Endothelial cell of umbilical vein (primary cell): ENCODE measurements around the gene RAB3GAP1. TPM values are rescaled to one million over a fixed set of nuclear protein-coding genes. Genes with fewer than 3 reads are reported as not detected.

ENCODE experiments used
- BruUV-seq: library from RNA; stranded (reverse); fragments of 400-500 nt; replicated peaks from 2 replicates; lab custom pipeline; 2021; lab: Mats Ljungman, UMichigan
- CTCF ChIA-PET: fragments of 300-600, 350-600 bp; sonication (Branson Sonifier 250); formaldehyde crosslinking; loops from one replicate; lab custom pipeline; 2021; ENCODE audit warnings: antibody characterized with exemption, inconsistent platforms; lab: Charles Lee
- POLR2A ChIA-PET: fragments of 300-600, 350-600 bp; sonication (Branson Sonifier 250); formaldehyde crosslinking; loops from one replicate; lab custom pipeline; 2021; ENCODE audit warnings: antibody characterized with exemption, inconsistent platforms; lab: Charles Lee
- DNase-seq: peaks from one replicate; pipeline ENCODE4 v3.0.0-alpha.2; 2011; ENCODE audit warnings: low read depth, low spot score
- FAIRE-seq: peaks from 2 replicates; lab custom pipeline; 2011; peaks lifted over from hg19 to GRCh38; lab: Jason Lieb, UNC
- H2AFZ ChIP-seq: 2 replicates; pipeline ENCODE4 v1.6.0; 2012; ENCODE audit warnings: low read depth, low read length, control low read depth, inconsistent platforms
- H3K27ac ChIP-seq: 2 replicates; pipeline ENCODE4 v1.5.1; 2011; ENCODE audit warnings: low read depth, mild to moderate bottlenecking, control low read depth, low read length, moderate library complexity; ENCODE audit not compliant: insufficient read depth
- H3K27me3 ChIP-seq, 2 experiments: 2 replicates each; pipeline versions ENCODE4 v1.6.0 to v1.6.1; 2011; ENCODE audit warnings: low read length in 2 of 2, mixed read lengths in 1 of 2; ENCODE audit not compliant: control insufficient read depth in 2 of 2, insufficient read depth in 2 of 2
- H3K36me3 ChIP-seq, 2 experiments: 2 replicates in 1 of 2; 3 replicates in 1 of 2; pipeline ENCODE4 v1.5.1; 2011; ENCODE audit warnings: low read length in 2 of 2, mild to moderate bottlenecking in 1 of 2, moderate library complexity in 1 of 2; ENCODE audit not compliant: control insufficient read depth in 2 of 2, insufficient read depth in 2 of 2; ENCODE audit errors: extremely low read depth in 1 of 2
- H3K4me1 ChIP-seq: 3 replicates; pipeline ENCODE4 v1.5.1; 2011; ENCODE audit warnings: mild to moderate bottlenecking, low read length; ENCODE audit not compliant: control insufficient read depth, insufficient read depth; ENCODE audit errors: extremely low read depth
- H3K4me2 ChIP-seq: 2 replicates; pipeline ENCODE4 v1.6.1; 2011; ENCODE audit warnings: low read length, control low read depth, mixed read lengths; ENCODE audit not compliant: insufficient read depth
- H3K4me3 ChIP-seq, 3 experiments: fragments of 200-600 bp in 1 of 3; sonication (generic), shearing (Covaris generic) in 1 of 3; replicated peaks in 1 of 3; 2 replicates each; pipeline ENCODE4 v1.5.1; 2011 to 2016; ENCODE audit warnings: control low read depth in 3 of 3, low read length in 3 of 3, mild to moderate bottlenecking in 2 of 3, inconsistent platforms in 1 of 3, low read depth in 1 of 3, moderate library complexity in 1 of 3; ENCODE audit not compliant: insufficient read depth in 1 of 3
- H3K79me2 ChIP-seq: 2 replicates; pipeline ENCODE4 v1.6.0; 2012; ENCODE audit warnings: low read length, inconsistent platforms; ENCODE audit not compliant: control insufficient read depth, insufficient read depth
- H3K9ac ChIP-seq: replicated peaks from 2 replicates; pipeline ENCODE3; 2011; ENCODE audit warnings: low read length, control low read depth; ENCODE audit not compliant: insufficient read depth; ENCODE audit errors: extremely low read depth
- H3K9me1 ChIP-seq: replicated peaks from 3 replicates; pipeline ENCODE4 v1.6.0; 2011; ENCODE audit warnings: mild to moderate bottlenecking, low read length; ENCODE audit not compliant: control insufficient read depth, insufficient read depth; ENCODE audit errors: extremely low read depth
- H3K9me3 ChIP-seq: replicated peaks from 2 replicates; pipeline ENCODE4 v1.5.1; 2012; ENCODE audit warnings: low read length, inconsistent platforms; ENCODE audit not compliant: control insufficient read depth, insufficient read depth
- H4K20me1 ChIP-seq: replicated peaks from 2 replicates; pipeline ENCODE3; 2011; ENCODE audit warnings: mild to moderate bottlenecking, low read length; ENCODE audit not compliant: control insufficient read depth, insufficient read depth; ENCODE audit errors: extremely low read depth
- EZH2 ChIP-seq: IDR thresholded peaks from 2 replicates; pipeline ENCODE4 v1.6.1; 2012; ENCODE audit warnings: borderline replicate concordance, low read depth, mild to moderate bottlenecking, moderate library complexity, low read length, inconsistent platforms; ENCODE audit not compliant: severe bottlenecking
- FOS ChIP-seq: IDR thresholded peaks from 2 replicates; pipeline ENCODE4 v1.6.1; 2011; ENCODE audit warnings: mild to moderate bottlenecking, low read length, moderate library complexity, borderline replicate concordance; ENCODE audit not compliant: insufficient read depth
- GATA2 ChIP-seq: IDR thresholded peaks from 2 replicates; pipeline ENCODE4 v1.7.0; 2011; ENCODE audit warnings: low read depth, mild to moderate bottlenecking, moderate library complexity, mixed read lengths, low read length; ENCODE audit not compliant: insufficient read length, insufficient read depth
- JUN ChIP-seq: IDR thresholded peaks from 2 replicates; pipeline ENCODE4 v1.6.1; 2011; ENCODE audit warnings: borderline replicate concordance, low read depth; ENCODE audit not compliant: insufficient read length, insufficient read depth
- MYC ChIP-seq: IDR thresholded peaks from one replicate; pipeline ENCODE4 v1.6.1; 2011; ENCODE audit warnings: mild to moderate bottlenecking, low read depth, low read length
- POLR2A ChIP-seq: IDR thresholded peaks from 2 replicates; pipeline ENCODE4 v1.6.1; 2012; ENCODE audit warnings: low read depth, mild to moderate bottlenecking, control low read depth, low read length
- POLR2AphosphoS5 ChIP-seq: IDR thresholded peaks from 2 replicates; pipeline ENCODE4 v1.6.1; 2012; ENCODE audit warnings: low read depth, mild to moderate bottlenecking, control low read depth, low read length, moderate library complexity; ENCODE audit not compliant: insufficient read depth
- dilution Hi-C: fragments of 300-500 bp; cut with MboI; formaldehyde crosslinking; loops from one replicate; pipeline ENCODE4 v1.15.0; 2019; ENCODE audit warnings: low sequenced_read_pairs; ENCODE audit not compliant: extremely low pct_ligation_motif_present
- intact Hi-C: fragments of 100-400 bp; cut with micrococcal nuclease; formaldehyde crosslinking; loops from one replicate; pipeline ENCODE4 v1.10.0; 2022
- polyA plus RNA-seq, 4 experiments: library from polyadenylated mRNA; depleted of rRNA in 3 of 4; stranded (reverse) in 3 of 4; unstranded in 1 of 4; fragments of >200 nt; gene quantifications; 2 replicates each; pipeline versions ENCODE4 v1.2.1 to v1.2.3, GENCODE V29; 2011 to 2012; ENCODE audit warnings: missing spikeins in 1 of 4
- total RNA-seq: library from RNA; stranded (reverse); gene quantifications from 2 replicates; pipeline ENCODE4 v1.2.3, GENCODE V29; 2021
- TF ChIP-seq, protein P1 (sequence below), 2 donors: IDR thresholded peaks; 1 replicate in 1 of 2; 2 replicates in 1 of 2; pipeline ENCODE4 v1.5.1; 2011; ENCODE audit warnings: low read length in 2 of 2, mild to moderate bottlenecking in 2 of 2, moderate library complexity in 2 of 2, control low read depth in 1 of 2, inconsistent platforms in 1 of 2, low read depth in 1 of 2; ENCODE audit not compliant: insufficient read depth in 1 of 2; ENCODE audit errors: extremely low read depth in 1 of 2
- TF ChIP-seq, protein P2 (sequence below): IDR thresholded peaks from 2 replicates; pipeline ENCODE4 v1.6.1; 2011; ENCODE audit not compliant: insufficient read depth, insufficient read length

The RAB3GAP1 gene
- total and polyA plus RNA-seq, 2 donors (not counting 3 experiments of a cell fraction or from before 2014, with no cell fraction given): 14.9 to 39.5 TPM

DNA sequence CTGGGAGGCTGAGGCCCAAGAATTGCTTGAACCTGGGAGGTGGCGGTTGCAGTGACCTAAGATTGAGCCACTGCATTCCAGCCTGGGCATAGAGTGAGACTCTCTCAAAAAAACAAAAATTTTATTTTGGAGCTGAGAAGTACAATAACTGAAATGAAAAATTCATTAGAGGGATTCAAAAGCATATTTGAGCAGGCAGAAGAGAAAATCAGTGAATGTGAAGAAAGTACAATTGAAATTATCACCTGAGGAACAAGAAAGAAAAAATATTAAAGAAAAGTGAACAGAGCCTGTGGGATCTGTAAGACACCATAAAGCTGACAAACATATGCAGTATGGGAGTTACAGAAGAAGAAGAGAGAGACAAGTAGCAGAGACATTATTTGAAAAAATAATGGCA, 137.1 kb downstream of the RAB3GAP1 start:
- DNase-seq (no peak), FAIRE-seq (no peak)
- Histone ChIP-seq H3K4me3 (no peak overlapping the region), H3K27me3 (no peaks in the 10 kb centered on the region), H3K27ac (no peak overlapping the region), H3K79me2 (no peaks in the 10 kb centered on the region), H3K9me3 (no peaks in the 10 kb centered on the region), H4K20me1 (no peaks in the 10 kb centered on the region), H3K9ac (no peak overlapping the region), H3K4me1 (no peaks in the 10 kb centered on the region), H3K36me3 (no peaks in the 10 kb centered on the region), H2AFZ (no peak overlapping the region), H3K9me1 (no peaks in the 10 kb centered on the region), H3K4me2 (no peak overlapping the region)
- no peak for TF ChIP-seq POLR2A
- TF ChIP-seq POLR2AphosphoS5: no peak
- TF ChIP-seq, protein P1, sequence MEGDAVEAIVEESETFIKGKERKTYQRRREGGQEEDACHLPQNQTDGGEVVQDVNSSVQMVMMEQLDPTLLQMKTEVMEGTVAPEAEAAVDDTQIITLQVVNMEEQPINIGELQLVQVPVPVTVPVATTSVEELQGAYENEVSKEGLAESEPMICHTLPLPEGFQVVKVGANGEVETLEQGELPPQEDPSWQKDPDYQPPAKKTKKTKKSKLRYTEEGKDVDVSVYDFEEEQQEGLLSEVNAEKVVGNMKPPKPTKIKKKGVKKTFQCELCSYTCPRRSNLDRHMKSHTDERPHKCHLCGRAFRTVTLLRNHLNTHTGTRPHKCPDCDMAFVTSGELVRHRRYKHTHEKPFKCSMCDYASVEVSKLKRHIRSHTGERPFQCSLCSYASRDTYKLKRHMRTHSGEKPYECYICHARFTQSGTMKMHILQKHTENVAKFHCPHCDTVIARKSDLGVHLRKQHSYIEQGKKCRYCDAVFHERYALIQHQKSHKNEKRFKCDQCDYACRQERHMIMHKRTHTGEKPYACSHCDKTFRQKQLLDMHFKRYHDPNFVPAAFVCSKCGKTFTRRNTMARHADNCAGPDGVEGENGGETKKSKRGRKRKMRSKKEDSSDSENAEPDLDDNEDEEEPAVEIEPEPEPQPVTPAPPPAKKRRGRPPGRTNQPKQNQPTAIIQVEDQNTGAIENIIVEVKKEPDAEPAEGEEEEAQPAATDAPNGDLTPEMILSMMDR (IDR thresholded peaks at IDR 0.05; ENCODE audit: extremely low read depth in 1 of 2, insufficient read depth in 1 of 2, low read depth in 1 of 2, low read length in 2 of 2): no peak
- TF ChIP-seq, protein P2, sequence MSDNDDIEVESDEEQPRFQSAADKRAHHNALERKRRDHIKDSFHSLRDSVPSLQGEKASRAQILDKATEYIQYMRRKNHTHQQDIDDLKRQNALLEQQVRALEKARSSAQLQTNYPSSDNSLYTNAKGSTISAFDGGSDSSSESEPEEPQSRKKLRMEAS: no peak
- no peak for TF ChIP-seq MYC
- no peak for TF ChIP-seq FOS
- dilution Hi-C loops: no loop called here
- ChIA-PET POLR2A (no interaction called here), CTCF (no interaction called here)
- intact Hi-C loops: no loop called here
- no TSS peak for BruUV-seq

DNA sequence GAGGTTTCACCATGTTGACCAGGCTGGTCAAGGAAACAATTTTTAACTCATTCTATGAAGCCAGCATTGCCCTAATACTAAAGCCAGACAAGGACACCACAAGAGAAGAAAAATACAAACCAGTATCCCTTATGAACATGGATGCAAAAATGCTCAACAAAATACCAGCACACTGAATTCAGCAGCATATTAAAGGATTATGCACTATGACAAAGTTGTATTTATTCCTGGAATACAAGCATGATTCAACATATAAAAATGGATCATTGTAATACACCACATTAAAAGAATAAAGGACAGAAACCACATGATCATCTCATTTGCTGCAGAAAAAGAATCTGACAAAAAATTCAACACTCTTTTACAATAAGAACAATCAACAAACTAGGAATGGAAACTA, 138.7 kb downstream of the RAB3GAP1 start:
- H4K20me1 ChIP-seq: no peaks in the 10 kb centered on the region
- no peak for DNase-seq
- no peak overlapping the region for H3K9ac ChIP-seq
- dilution Hi-C loops: no loop called here
- intact Hi-C loops: no loop called here
- no peak for TF ChIP-seq EZH2
- no peak for TF ChIP-seq JUN
- TF ChIP-seq POLR2A: no peak
- TF ChIP-seq FOS: no peak
- TF ChIP-seq, protein P2: no peak
- TF ChIP-seq GATA2: no peak
- no peak for TF ChIP-seq POLR2AphosphoS5
- TF ChIP-seq MYC: no peak
- TF ChIP-seq, protein P1 (IDR thresholded peaks at IDR 0.05; ENCODE audit: extremely low read depth in 1 of 2, insufficient read depth in 1 of 2, low read depth in 1 of 2, low read length in 2 of 2): no peak
- H3K4me3 ChIP-seq: no peak overlapping the region
- H3K36me3 ChIP-seq: no peaks in the 10 kb centered on the region
- H3K79me2 ChIP-seq: no peaks in the 10 kb centered on the region
- no peaks in the 10 kb centered on the region for H3K4me1 ChIP-seq
- no peak overlapping the region for H2AFZ ChIP-seq
- no peak overlapping the region for H3K27ac ChIP-seq
- FAIRE-seq: no peak
- no peaks in the 10 kb centered on the region for H3K9me3 ChIP-seq
- ChIA-PET CTCF (no interaction called here), POLR2A (no interaction called here)
- no peaks in the 10 kb centered on the region for H3K9me1 ChIP-seq
- H3K4me2 ChIP-seq: no peak overlapping the region
- H3K27me3 ChIP-seq: no peaks in the 10 kb centered on the region
- no TSS peak for BruUV-seq
